Measurements from ENCODE around the gene HOXB6. TPM values are rescaled to one million over a fixed set of nuclear protein-coding genes. Genes with fewer than 3 reads are reported as not detected.

HOXB6 gene
- total RNA-seq, 1 donor from 2014 or later = 1.9 TPM

DNA sequence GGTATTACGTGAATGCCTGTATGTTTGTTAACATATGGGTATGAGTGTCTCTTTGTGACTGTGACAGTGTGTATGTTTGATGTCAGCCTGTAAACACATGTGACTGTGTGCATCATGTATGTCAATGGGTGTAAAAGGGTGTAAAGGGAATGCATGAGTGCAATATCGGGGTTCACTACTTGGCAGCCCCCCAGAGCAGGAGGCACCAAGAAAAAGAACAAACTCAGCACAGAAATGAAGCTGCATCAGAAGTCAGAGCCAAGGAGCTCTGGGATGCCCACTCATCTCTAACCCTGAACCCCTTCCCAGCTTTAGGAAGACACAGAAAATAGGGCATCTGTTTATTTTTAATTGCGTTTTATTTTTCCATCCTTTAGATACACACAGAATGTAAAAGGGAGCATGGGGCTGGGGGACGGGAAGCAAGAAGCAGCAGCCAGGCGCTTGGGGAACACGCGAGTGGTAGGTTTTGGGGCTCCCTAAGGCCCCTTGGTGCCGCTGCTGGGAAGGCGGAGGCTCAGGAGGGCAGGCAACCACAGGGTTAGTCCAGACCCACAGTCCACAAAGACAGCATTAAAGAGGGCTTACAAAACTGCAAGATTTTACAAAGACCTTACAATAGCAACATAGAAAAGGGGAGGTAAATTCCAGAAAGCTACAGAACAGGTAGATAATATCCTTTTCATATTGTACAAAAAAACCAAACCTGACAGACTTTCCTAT lies 2.3 kb upstream of the HOXB6 start:
- Mint-ChIP-seq H3K27me3 (ENCODE audit: unreplicated experiment) (peaks cover 51% of the 10 kb centered on the region), H3K4me1 (ENCODE audit: unreplicated experiment) (peaks cover 47% of the 10 kb centered on the region)

DNA sequence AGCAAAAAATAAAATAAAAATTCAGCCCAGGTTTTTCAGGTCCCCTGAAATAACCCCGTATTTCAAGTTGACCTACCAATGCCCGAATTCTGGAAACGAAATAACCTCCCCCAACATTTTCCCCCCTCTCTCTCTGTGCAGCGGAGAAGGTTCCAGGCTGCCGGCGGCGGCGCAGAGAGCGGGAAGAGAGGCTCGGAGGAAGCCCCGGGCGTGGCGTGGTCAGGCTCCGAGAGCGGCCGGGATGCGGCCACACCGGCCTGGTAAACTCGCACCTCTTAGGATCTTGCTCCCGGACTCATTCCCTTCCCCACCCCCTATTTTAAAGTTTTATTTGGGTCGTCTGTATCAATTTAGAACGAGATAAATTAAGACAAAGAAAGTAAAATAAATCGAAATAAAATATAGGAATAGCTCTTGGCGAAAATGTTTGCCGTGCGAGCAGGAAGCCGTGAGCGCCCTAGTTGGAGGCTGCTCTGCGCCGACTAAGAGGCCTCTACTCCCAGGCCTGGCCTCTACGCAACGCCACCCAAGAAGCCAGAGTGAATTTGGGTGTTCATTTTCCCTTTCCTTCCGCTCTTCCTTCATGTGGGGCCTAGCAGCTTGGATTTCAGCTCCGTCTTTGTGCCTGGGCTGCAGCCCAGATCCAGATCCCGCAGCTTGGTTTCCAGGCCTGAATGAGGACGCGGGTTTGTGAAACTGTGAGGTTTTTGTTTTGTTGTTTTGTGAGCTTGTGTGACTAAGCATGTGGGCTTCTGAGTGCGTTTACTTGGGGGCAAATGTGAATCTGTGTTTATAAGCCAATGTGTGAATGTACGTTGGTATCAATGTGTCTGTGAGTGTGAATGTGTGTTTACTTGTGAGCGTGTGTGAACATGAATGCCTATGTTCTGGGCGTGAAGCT lies 1.5 kb upstream of the HOXB6 start:
- H3K4me1 Mint-ChIP-seq (ENCODE audit: unreplicated experiment) = peaks cover 45% of the 10 kb centered on the region
- no peaks in the 10 kb centered on the region for H3K9me3 Mint-ChIP-seq (ENCODE audit: unreplicated experiment)
- no peaks in the 10 kb centered on the region for H3K36me3 Mint-ChIP-seq (ENCODE audit: low read depth, unreplicated experiment)
- no peak for DNase-seq (ENCODE audit: low spot score)
- H3K27ac Mint-ChIP-seq (ENCODE audit: unreplicated experiment) = no peak overlapping the region
- no peak overlapping the region for H3K4me3 Mint-ChIP-seq (ENCODE audit: unreplicated experiment)
- TF ChIP-seq, protein P1, sequence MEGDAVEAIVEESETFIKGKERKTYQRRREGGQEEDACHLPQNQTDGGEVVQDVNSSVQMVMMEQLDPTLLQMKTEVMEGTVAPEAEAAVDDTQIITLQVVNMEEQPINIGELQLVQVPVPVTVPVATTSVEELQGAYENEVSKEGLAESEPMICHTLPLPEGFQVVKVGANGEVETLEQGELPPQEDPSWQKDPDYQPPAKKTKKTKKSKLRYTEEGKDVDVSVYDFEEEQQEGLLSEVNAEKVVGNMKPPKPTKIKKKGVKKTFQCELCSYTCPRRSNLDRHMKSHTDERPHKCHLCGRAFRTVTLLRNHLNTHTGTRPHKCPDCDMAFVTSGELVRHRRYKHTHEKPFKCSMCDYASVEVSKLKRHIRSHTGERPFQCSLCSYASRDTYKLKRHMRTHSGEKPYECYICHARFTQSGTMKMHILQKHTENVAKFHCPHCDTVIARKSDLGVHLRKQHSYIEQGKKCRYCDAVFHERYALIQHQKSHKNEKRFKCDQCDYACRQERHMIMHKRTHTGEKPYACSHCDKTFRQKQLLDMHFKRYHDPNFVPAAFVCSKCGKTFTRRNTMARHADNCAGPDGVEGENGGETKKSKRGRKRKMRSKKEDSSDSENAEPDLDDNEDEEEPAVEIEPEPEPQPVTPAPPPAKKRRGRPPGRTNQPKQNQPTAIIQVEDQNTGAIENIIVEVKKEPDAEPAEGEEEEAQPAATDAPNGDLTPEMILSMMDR (IDR thresholded peaks at IDR 0.05; ENCODE audit: unreplicated experiment) = no peak
- H3K27me3 Mint-ChIP-seq (ENCODE audit: unreplicated experiment) = peaks cover 52% of the 10 kb centered on the region

More for the DNA sequence above, 2.3 kb upstream of the HOXB6 start:
- DNase-seq (ENCODE audit: low spot score) = no peak
- H3K36me3 Mint-ChIP-seq (ENCODE audit: low read depth, unreplicated experiment) = no peaks in the 10 kb centered on the region
- H3K4me3 Mint-ChIP-seq (ENCODE audit: unreplicated experiment) = no peak overlapping the region
- TF ChIP-seq, protein P1 (IDR thresholded peaks at IDR 0.05; ENCODE audit: unreplicated experiment) = no peak
- H3K27ac Mint-ChIP-seq (ENCODE audit: unreplicated experiment) = no peak overlapping the region
- H3K9me3 Mint-ChIP-seq (ENCODE audit: unreplicated experiment) = no peaks in the 10 kb centered on the region

DNA sequence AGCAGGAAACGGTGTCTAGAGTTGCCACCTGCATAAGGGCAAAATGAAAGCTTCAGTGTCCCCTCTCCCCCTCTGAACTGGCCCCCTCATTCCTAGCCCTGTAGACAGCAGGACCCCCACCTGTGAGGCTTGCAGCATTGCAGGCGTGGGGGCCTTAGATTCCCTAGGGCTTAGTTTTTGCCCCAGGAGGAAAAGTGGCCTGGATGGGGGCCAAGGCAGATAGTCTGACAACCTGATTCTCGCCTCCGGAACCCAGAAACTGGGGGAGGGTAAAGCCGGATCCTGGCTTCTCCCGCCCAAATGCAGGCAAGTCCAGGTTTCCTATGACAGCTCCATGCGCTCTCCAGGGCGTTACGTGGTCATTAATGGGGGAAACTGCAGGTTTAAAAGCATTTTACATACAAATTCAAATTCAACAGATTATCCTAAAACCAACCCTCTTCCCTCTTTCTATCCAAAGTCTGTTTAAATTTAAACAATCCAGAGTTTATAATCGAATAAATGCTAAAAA lies 678 bp upstream of the HOXB6 start:
- Mint-ChIP-seq H3K27me3 (ENCODE audit: unreplicated experiment) (peaks cover 54% of the 10 kb centered on the region), H3K27ac (ENCODE audit: unreplicated experiment) (no peak overlapping the region), H3K4me3 (ENCODE audit: unreplicated experiment) (no peak overlapping the region)

DNA sequence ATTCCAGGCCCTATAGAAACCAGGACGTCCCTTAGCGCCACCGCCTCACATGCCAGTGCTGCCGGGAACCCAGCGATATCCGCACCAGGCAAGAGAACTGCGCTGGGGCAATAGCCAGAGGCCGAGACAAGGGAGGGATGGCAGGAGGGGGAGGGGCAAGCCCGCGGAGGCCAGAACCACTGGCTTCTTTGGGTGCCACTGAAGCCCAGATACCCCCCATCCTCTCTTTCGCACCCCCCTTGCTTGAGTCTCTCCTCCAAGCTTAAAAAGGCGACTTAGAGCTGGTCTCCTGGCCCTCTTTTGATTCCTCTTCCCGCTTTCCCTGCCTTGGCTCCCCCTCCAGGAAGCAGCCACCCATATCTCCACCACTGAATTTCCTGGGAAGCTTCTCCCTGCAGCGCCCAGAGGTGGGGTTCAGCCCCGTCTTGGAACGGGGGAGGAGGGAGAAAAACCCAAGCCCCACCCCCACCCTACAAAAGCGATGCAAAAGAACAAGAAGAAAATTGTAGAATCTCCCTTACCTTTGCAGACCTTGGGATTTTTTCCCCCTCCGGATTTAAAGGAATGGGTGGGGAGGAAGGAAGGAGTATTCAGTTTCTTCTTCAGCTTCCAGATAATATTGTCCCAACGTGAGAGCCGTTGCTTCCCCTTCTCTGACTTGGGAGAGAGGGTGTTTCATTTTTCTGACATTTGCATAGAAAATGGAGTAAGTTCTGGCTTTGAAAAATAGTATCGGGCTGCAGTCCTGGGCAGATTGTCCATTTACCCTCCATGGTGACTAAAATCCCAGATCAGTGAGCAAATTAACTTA lies 622 bp downstream of the HOXB6 start:
- Mint-ChIP-seq H3K36me3 (ENCODE audit: low read depth, unreplicated experiment) (no peaks in the 10 kb centered on the region), H3K27ac (ENCODE audit: unreplicated experiment) (no peak overlapping the region), H3K4me3 (ENCODE audit: unreplicated experiment) (no peak overlapping the region), H3K27me3 (ENCODE audit: unreplicated experiment) (peaks cover 63% of the 10 kb centered on the region), H3K4me1 (ENCODE audit: unreplicated experiment) (peaks cover 43% of the 10 kb centered on the region), H3K9me3 (ENCODE audit: unreplicated experiment) (no peaks in the 10 kb centered on the region)
- TF ChIP-seq, protein P1 (IDR thresholded peaks at IDR 0.05; ENCODE audit: unreplicated experiment) = no peak
- no peak for DNase-seq (ENCODE audit: low spot score)

More for the DNA sequence above, 678 bp upstream of the HOXB6 start:
- TF ChIP-seq, protein P1 (IDR thresholded peaks at IDR 0.05; ENCODE audit: unreplicated experiment) = no peak
- no peak for DNase-seq (ENCODE audit: low spot score)
- Mint-ChIP-seq H3K4me1 (ENCODE audit: unreplicated experiment) (peaks cover 40% of the 10 kb centered on the region), H3K9me3 (ENCODE audit: unreplicated experiment) (no peaks in the 10 kb centered on the region), H3K36me3 (ENCODE audit: low read depth, unreplicated experiment) (no peaks in the 10 kb centered on the region)

Measured in endothelial cell (in vitro differentiated cells).